GM10266 (cell line): ENCODE data around the gene DAB2IP.

Experiments used
- DNase-seq: peaks from one replicate; pipeline ENCODE4 v3.0.0; 2012; ENCODE audit errors: extremely low spot score
- CTCF ChIP-seq: IDR thresholded peaks from 2 replicates; pipeline ENCODE4 v1.5.1; 2012; ENCODE audit warnings: mild to moderate bottlenecking, low read depth; ENCODE audit not compliant: control insufficient read depth, insufficient read depth; ENCODE audit errors: missing control alignments

The DAB2IP gene

GRCh38 chr9:121808781-121809180, 157.3 kb downstream of the DAB2IP start:
- no peak for TF ChIP-seq CTCF
- DNase-seq: no peak

GRCh38 chr9:121809356-121810050, 158.1 kb downstream of the DAB2IP start:
- DNase-seq: no peak
- TF ChIP-seq CTCF: no peak

- DNase-seq: no peak
- TF ChIP-seq CTCF: no peak
These were observed 159.1 kb downstream of the DAB2IP start for GRCh38 chr9:121810489-121810888.

GRCh38 chr9:121811140-121811539, 159.7 kb downstream of the DAB2IP start:
- no peak for DNase-seq
- no peak for TF ChIP-seq CTCF

- TF ChIP-seq CTCF: no peak
- no peak for DNase-seq
These were observed 160.3 kb downstream of the DAB2IP start for GRCh38 chr9:121811751-121812150.

GRCh38 chr9:121812159-121812735, 160.8 kb downstream of the DAB2IP start:
- DNase-seq: no peak
- no peak for TF ChIP-seq CTCF

- no peak for DNase-seq
- TF ChIP-seq CTCF: no peak
These were observed 162.2 kb downstream of the DAB2IP start for GRCh38 chr9:121813519-121814210.
